Esophagus squamous epithelium (tissue), 5 donors: ENCODE measurements around the gene CPNE5. TPM values are rescaled to one million over a fixed set of nuclear protein-coding genes. Genes with fewer than 3 reads are reported as not detected.

Source experiments
- DNase-seq: peaks from one replicate; lab custom pipeline; 2025; lab: John Stamatoyannopoulos, UW
- H3K27ac ChIP-seq, 4 donors: fragments of 200-600 bp; sonication (generic); one replicate each; pipeline ENCODE4 v1.5.1; 2016 to 2019; ENCODE audit warnings: mild to moderate bottlenecking in 1 of 4
- H3K27me3 ChIP-seq, 4 donors: fragments of 200-600 bp; sonication (generic); 1 replicate in 3 of 4; 2 replicates in 1 of 4; pipeline versions ENCODE4 v1.5.1 to v1.6.0; 2017 to 2021; ENCODE audit warnings: antibody characterized with exemption in 1 of 4
- H3K36me3 ChIP-seq, 3 donors: fragments of 200-600 bp; sonication (generic); one replicate each; pipeline ENCODE4 v1.5.1; 2016 to 2019
- H3K4me1 ChIP-seq, 3 donors: fragments of 200-600 bp; sonication (generic); one replicate each; pipeline ENCODE4 v1.5.1; 2017 to 2019
- H3K4me3 ChIP-seq, 4 donors: fragments of 200-600 bp; sonication (generic); 1 replicate in 3 of 4; 2 replicates in 1 of 4; pipeline ENCODE4 v1.5.1; 2016 to 2019; ENCODE audit warnings: mild to moderate bottlenecking in 2 of 4, moderate library complexity in 1 of 4
- H3K9me3 ChIP-seq, 3 donors: fragments of 200-600 bp; sonication (generic); one replicate each; pipeline ENCODE4 v1.5.1; 2016 to 2019
- CTCF ChIP-seq, 6 experiments: fragments of 450-650 bp in 4 of 6; fragments of 200-600 bp in 2 of 6; sonication (generic) in 2 of 6; IDR thresholded peaks; one replicate each; pipeline ENCODE4 v1.5.1; 2016 to 2019; ENCODE audit warnings: antibody characterized with exemption in 6 of 6, mild to moderate bottlenecking in 4 of 6, moderate library complexity in 4 of 6
- POLR2A ChIP-seq, 4 donors: fragments of 450-650 bp; IDR thresholded peaks; one replicate each; pipeline ENCODE4 v1.6.1; 2017; ENCODE audit warnings: antibody characterized with exemption in 4 of 4, mild to moderate bottlenecking in 4 of 4, moderate library complexity in 3 of 4
- WGBS, 2 donors: methylation state at CpG; one replicate each; pipeline ENCODE4 v1.1.5; 2018; 5-methylcytosine and 5-hydroxymethylcytosine counted together
- intact Hi-C: fragments of 100-400 bp; cut with DNase I; formaldehyde crosslinking; loops from one replicate; pipeline ENCODE4 v1.15.0; 2022
- total RNA-seq, 4 donors: library from RNA; depleted of rRNA; stranded (reverse); fragments of >200 nt; gene quantifications; one replicate each; pipeline ENCODE4 v1.1.0, GENCODE V29; 2016
- donor health status: DM: yes; HTN: yes; CAD: no.

CPNE5 gene
- 1 to 10 TPM; 1.2 to 2.5 (median 1.5) TPM for total RNA-seq

GRCh38 chr6:36838896-36839748, at the start of gene CPNE5:
TSS of gene CPNE5 (minus strand) at chr6:36839444. CDS start at chr6:36839377, 67 bp downstream.
- 23 to 26% methylated on average over 14 to 17 of the region's 57 CpGs for WGBS, 2 donors

GRCh38 chr6:36888115-36888643, 48.9 kb upstream of the CPNE5 start:
- no peaks in the 10 kb centered on the region for H3K27me3 ChIP-seq
- no peak overlapping the region for H3K4me3 ChIP-seq
- peaks cover 0 to 13% (median 0%) of the 10 kb centered on the region in 3 donors for H3K36me3 ChIP-seq
- intact Hi-C loops, result loop anchor here (10.0 kb wide), 1 partner anchor 127 kb away; no protein-coding TSS in a partner anchor
- H3K9me3 ChIP-seq, result no peaks in the 10 kb centered on the region
- no peak for DNase-seq
- H3K4me1 ChIP-seq, result peaks cover 0 to 38% (median 15%) of the 10 kb centered on the region in 3 donors
- TF ChIP-seq CTCF (IDR thresholded peaks at IDR 0.05) (no peak), POLR2A (IDR thresholded peaks at IDR 0.05) (no peak)
- 94 to 95% methylated on average over 7 of the region's 7 CpGs for WGBS, 2 donors
- H3K27ac ChIP-seq, result no peak overlapping the region

More at GRCh38 chr6:36838896-36839748, at the start of gene CPNE5:
- TF ChIP-seq POLR2A (IDR thresholded peaks at IDR 0.05) (no peak), CTCF (IDR thresholded peaks at IDR 0.05) (no peak)
- H3K4me3 ChIP-seq, result peak within 1 kb of the TSS; percentile 37 to 77 (median 53)
- intact Hi-C loops, result no loop called here
- peaks cover 0 to 37% (median 0%) of the 10 kb centered on the region in 4 donors for H3K27me3 ChIP-seq
- no peaks in the 10 kb centered on the region for H3K36me3 ChIP-seq
- no peak for DNase-seq
- H3K9me3 ChIP-seq, result no peaks in the 10 kb centered on the region
- peaks cover 18 to 49% (median 19%) of the 10 kb centered on the region in 3 donors for H3K4me1 ChIP-seq
- peak within 1 kb of the TSS; percentile 24 to 62 (median 55) for H3K27ac ChIP-seq

- TF ChIP-seq POLR2A (IDR thresholded peaks at IDR 0.05) (no peak), CTCF (IDR thresholded peaks at IDR 0.05) (no peak)
- WGBS, 2 donors, result 68 to 73% methylated on average over 10 of the region's 10 CpGs
- Histone ChIP-seq H3K27me3 (no peaks in the 10 kb centered on the region), H3K4me1 (peaks cover 0 to 38% (median 15%) of the 10 kb centered on the region in 3 donors), H3K4me3 (peak overlapping the region in 3 of 4 donors; percentile 79 to 92 (median 86)), H3K27ac (peak overlapping the region in 2 of 4 donors; percentile 93), H3K36me3 (peaks cover 0 to 2% (median 0%) of the 10 kb centered on the region in 3 donors), H3K9me3 (no peaks in the 10 kb centered on the region)
- DNase-seq, result no peak
- intact Hi-C loops, result loop anchor here (10.0 kb wide), 1 partner anchor 128 kb away; no protein-coding TSS in a partner anchor
Observed at GRCh38 chr6:36886950-36887618, 47.8 kb upstream of the CPNE5 start.

GRCh38 chr6:36885461-36886401, 46.5 kb upstream of the CPNE5 start, which contains the start of gene C6orf89:
TSS of gene C6orf89 (plus strand) at chr6:36885952. CDS start at chr6:36899445, 13,493 bp downstream.
- H3K4me1 ChIP-seq, result peaks cover 0 to 38% (median 15%) of the 10 kb centered on the region in 3 donors
- no peaks in the 10 kb centered on the region for H3K9me3 ChIP-seq
- TF ChIP-seq POLR2A (IDR thresholded peaks at IDR 0.05) (peak in 2 of 4 donors; percentile 61 to 74), CTCF (IDR thresholded peaks at IDR 0.05) (peak; percentile 78 to 96 (median 92))
- H3K4me3 ChIP-seq, result peak within 1 kb of the TSS; percentile 79 to 92 (median 83)
- H3K27ac ChIP-seq, result peak within 1 kb of the TSS; percentile 89 to 93 (median 93)
- H3K36me3 ChIP-seq, result no peaks in the 10 kb centered on the region
- H3K27me3 ChIP-seq, result no peaks in the 10 kb centered on the region
- WGBS, 2 donors, result 3 to 5% methylated on average over 20 to 36 of the region's 48 CpGs
- DNase-seq, result peak; percentile 95
- intact Hi-C loops, result loop anchor here (10.0 kb wide), 1 partner anchor 129 kb away; no protein-coding TSS in a partner anchor
